ENCODE results near the gene RLBP1.

The RLBP1 gene

GRCh38 chr15:89196994-89197393 lies 24.4 kb downstream of the RLBP1 start:
- Histone ChIP-seq H3K36me3 (ENCODE audit: control insufficient read depth, insufficient read depth, low read length) (no peaks in the 10 kb centered on the region), H3K4me1 (ENCODE audit: control insufficient read depth, insufficient read depth, low read length) (peaks cover 42% of the 10 kb centered on the region), H3K27ac (ENCODE audit: insufficient read depth, low read depth, low read length, poor library complexity, severe bottlenecking) (peak overlapping the region; percentile 87), H3K27me3 (ENCODE audit: control insufficient read depth, insufficient read depth, low read length, poor library complexity, severe bottlenecking) (no peaks in the 10 kb centered on the region), H3K4me3 (ENCODE audit: insufficient read depth, low read depth, low read length) (no peak overlapping the region), H3K9me3 (ENCODE audit: control insufficient read depth, low read length) (no peaks in the 10 kb centered on the region)
- WGBS, 2 experiments, result 89 to 91% methylated on average over 7 of the region's 7 CpGs

- no peak overlapping the region for H3K4me3 ChIP-seq (ENCODE audit: insufficient read depth, low read depth, low read length)
- peaks cover 42% of the 10 kb centered on the region for H3K4me1 ChIP-seq (ENCODE audit: control insufficient read depth, insufficient read depth, low read length)
- no peak overlapping the region for H3K27ac ChIP-seq (ENCODE audit: insufficient read depth, low read depth, low read length, poor library complexity, severe bottlenecking)
- no peaks in the 10 kb centered on the region for H3K27me3 ChIP-seq (ENCODE audit: control insufficient read depth, insufficient read depth, low read length, poor library complexity, severe bottlenecking)
- H3K9me3 ChIP-seq (ENCODE audit: control insufficient read depth, low read length), result no peaks in the 10 kb centered on the region
- peaks cover 1% of the 10 kb centered on the region for H3K36me3 ChIP-seq (ENCODE audit: control insufficient read depth, insufficient read depth, low read length)
- WGBS, 2 experiments, result 89 to 93% methylated on average over 6 of the region's 6 CpGs
Observed at GRCh38 chr15:89196241-89196640, 25.1 kb downstream of the RLBP1 start.

DNA sequence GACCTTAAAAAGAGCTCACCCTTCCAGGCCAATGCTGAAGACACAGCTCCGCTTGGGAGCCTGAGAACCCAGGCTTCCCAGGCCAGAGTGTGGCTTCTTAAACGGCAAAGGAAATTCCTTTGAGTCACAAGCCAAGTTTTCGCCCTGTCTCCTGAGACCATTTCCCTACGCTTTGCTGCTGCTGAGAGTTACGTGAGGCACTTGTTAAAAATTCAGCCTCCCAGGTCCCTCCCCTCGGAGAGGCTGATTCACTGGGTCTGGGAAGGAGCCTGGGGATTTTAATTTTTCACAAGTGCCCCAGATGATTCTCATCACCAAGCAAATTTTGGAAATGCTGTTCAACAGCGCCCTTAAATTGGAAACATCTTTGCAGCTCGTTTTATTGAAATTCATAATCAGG lies 25.5 kb downstream of the RLBP1 start:
- no peak overlapping the region for H3K27ac ChIP-seq (ENCODE audit: insufficient read depth, low read depth, low read length, poor library complexity, severe bottlenecking)
- no peaks in the 10 kb centered on the region for H3K9me3 ChIP-seq (ENCODE audit: control insufficient read depth, low read length)
- H3K4me3 ChIP-seq (ENCODE audit: insufficient read depth, low read depth, low read length), result no peak overlapping the region
- peaks cover 42% of the 10 kb centered on the region for H3K4me1 ChIP-seq (ENCODE audit: control insufficient read depth, insufficient read depth, low read length)
- 81 to 84% methylated on average over 8 of the region's 8 CpGs for WGBS, 2 experiments
- H3K27me3 ChIP-seq (ENCODE audit: control insufficient read depth, insufficient read depth, low read length, poor library complexity, severe bottlenecking), result no peaks in the 10 kb centered on the region
- peaks cover 5% of the 10 kb centered on the region for H3K36me3 ChIP-seq (ENCODE audit: control insufficient read depth, insufficient read depth, low read length)

- WGBS, 2 experiments, result 84 to 92% methylated on average over 4 of the region's 4 CpGs
- H3K36me3 ChIP-seq (ENCODE audit: control insufficient read depth, insufficient read depth, low read length), result peaks cover 7% of the 10 kb centered on the region
- no peaks in the 10 kb centered on the region for H3K9me3 ChIP-seq (ENCODE audit: control insufficient read depth, low read length)
- peaks cover 32% of the 10 kb centered on the region for H3K4me1 ChIP-seq (ENCODE audit: control insufficient read depth, insufficient read depth, low read length)
- H3K4me3 ChIP-seq (ENCODE audit: insufficient read depth, low read depth, low read length), result no peak overlapping the region
- H3K27ac ChIP-seq (ENCODE audit: insufficient read depth, low read depth, low read length, poor library complexity, severe bottlenecking), result no peak overlapping the region
- no peaks in the 10 kb centered on the region for H3K27me3 ChIP-seq (ENCODE audit: control insufficient read depth, insufficient read depth, low read length, poor library complexity, severe bottlenecking)
Observed at GRCh38 chr15:89194608-89195007, 26.8 kb downstream of the RLBP1 start.

DNA sequence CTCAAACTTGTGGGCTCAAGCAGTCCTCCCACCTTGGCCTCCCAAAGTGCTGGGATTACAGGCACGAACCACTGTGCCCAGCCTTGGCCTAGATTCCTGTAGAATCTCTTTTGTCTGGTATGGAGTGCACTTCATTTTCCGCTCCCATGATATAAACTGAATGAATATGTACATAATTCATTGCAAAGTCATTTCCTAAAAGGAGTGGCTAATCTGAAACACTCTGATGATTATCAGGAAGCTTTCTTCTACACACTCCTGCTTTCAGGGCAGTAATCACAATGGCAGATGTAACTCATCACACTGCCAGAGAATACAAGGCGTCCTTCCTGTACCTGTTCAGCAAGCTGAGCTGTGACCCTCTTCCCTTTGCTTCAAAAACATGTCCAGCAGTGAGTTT lies 28.6 kb downstream of the RLBP1 start:
- 84 to 89% methylated on average over 3 of the region's 3 CpGs for WGBS, 2 experiments
- H3K27ac ChIP-seq (ENCODE audit: insufficient read depth, low read depth, low read length, poor library complexity, severe bottlenecking), result no peak overlapping the region
- no peaks in the 10 kb centered on the region for H3K27me3 ChIP-seq (ENCODE audit: control insufficient read depth, insufficient read depth, low read length, poor library complexity, severe bottlenecking)
- peaks cover 7% of the 10 kb centered on the region for H3K36me3 ChIP-seq (ENCODE audit: control insufficient read depth, insufficient read depth, low read length)
- no peak overlapping the region for H3K4me3 ChIP-seq (ENCODE audit: insufficient read depth, low read depth, low read length)
- H3K9me3 ChIP-seq (ENCODE audit: control insufficient read depth, low read length), result no peaks in the 10 kb centered on the region
- H3K4me1 ChIP-seq (ENCODE audit: control insufficient read depth, insufficient read depth, low read length), result peaks cover 14% of the 10 kb centered on the region

DNA sequence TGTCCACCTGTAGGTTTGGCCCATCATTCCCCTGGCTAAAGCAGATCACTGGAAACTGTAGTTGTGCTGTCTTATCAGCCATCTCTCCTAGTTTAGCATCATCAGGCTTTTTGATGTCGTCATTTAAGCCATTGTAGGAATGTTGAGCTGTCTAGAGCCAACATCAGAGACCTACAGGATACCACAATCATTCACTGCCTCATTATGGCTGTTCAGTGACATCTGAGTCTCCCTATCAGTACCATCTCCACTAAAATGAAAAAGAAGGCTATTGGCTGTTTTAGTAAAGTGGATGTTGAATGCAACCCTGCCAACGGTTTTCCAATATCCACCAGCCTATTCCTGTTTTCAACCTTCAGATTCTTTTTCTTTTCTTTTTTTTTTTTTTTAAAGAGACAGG lies 29.2 kb downstream of the RLBP1 start:
- no peaks in the 10 kb centered on the region for H3K9me3 ChIP-seq (ENCODE audit: control insufficient read depth, low read length)
- H3K4me1 ChIP-seq (ENCODE audit: control insufficient read depth, insufficient read depth, low read length), result peaks cover 9% of the 10 kb centered on the region
- H3K27me3 ChIP-seq (ENCODE audit: control insufficient read depth, insufficient read depth, low read length, poor library complexity, severe bottlenecking), result no peaks in the 10 kb centered on the region
- H3K36me3 ChIP-seq (ENCODE audit: control insufficient read depth, insufficient read depth, low read length), result peaks cover 7% of the 10 kb centered on the region
- H3K27ac ChIP-seq (ENCODE audit: insufficient read depth, low read depth, low read length, poor library complexity, severe bottlenecking), result no peak overlapping the region
- 79 to 86% methylated on average over 2 of the region's 2 CpGs for WGBS, 2 experiments
- no peak overlapping the region for H3K4me3 ChIP-seq (ENCODE audit: insufficient read depth, low read depth, low read length)

DNA sequence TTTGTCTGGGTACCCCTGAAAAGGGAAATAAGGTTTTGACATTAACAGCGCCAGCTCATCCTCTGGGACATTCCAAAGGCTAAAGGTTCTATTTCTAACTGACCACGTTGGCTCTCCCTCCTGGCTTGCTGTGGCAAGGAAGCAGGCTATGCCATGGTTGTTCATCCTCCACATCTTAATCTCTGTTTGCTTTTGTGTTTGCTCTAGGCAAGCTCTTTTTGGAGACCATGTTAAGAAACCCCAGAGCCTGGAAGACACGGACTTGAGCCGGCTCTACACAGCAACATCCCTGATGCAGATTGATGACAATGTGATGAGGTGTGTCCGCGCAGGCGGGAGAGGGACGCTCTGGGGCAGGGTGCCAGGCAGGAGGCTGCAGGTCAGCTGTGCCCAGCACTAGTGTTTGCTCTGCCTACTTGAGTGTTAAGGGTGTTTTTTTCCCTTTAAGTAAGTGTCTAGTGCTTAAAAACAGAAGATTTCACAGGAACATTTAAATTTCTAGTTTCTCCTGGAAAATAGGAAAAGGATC lies 33.3 kb downstream of the RLBP1 start:
- 96 to 97% methylated on average over 8 of the region's 8 CpGs for WGBS, 2 experiments
- Histone ChIP-seq H3K4me1 (ENCODE audit: control insufficient read depth, insufficient read depth, low read length) (no peaks in the 10 kb centered on the region), H3K27ac (ENCODE audit: insufficient read depth, low read depth, low read length, poor library complexity, severe bottlenecking) (no peak overlapping the region), H3K9me3 (ENCODE audit: control insufficient read depth, low read length) (no peaks in the 10 kb centered on the region), H3K4me3 (ENCODE audit: insufficient read depth, low read depth, low read length) (no peak overlapping the region), H3K36me3 (ENCODE audit: control insufficient read depth, insufficient read depth, low read length) (peaks cover 7% of the 10 kb centered on the region), H3K27me3 (ENCODE audit: control insufficient read depth, insufficient read depth, low read length, poor library complexity, severe bottlenecking) (no peaks in the 10 kb centered on the region)

DNA sequence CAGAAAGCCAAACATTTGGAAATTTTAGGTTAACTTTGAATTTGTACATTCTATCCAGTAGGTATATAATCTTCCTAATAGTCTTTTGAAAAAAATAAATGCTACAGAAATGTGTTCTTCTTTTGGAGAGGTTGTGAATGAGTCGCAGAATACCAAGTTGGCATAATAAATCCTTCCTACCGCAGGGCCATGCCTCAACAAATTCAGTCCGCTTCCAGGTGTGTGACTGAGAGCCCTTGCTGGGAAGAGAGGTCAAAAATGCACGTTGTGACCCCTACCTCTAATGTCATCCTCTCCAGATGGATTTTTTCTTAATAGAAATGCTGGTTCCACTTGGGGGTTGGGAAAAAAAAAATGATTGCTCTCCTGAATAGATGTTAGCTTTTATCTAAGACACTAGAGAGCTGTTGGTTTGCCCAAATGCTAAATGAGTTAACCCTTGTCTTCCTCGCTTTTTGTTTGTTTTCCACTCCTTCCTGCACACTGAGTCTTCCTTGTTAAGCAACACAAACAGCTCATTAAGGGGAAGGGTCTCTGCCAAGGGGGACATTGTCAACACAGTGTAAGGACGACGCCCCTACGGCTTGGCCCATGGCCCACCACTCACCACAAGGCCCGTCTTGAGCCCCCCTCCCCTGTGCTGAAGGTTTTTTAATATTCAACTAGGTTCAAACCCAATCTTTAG lies 33.9 kb downstream of the RLBP1 start:
- WGBS, 2 experiments, result 90% methylated on average over 9 of the region's 9 CpGs
- Histone ChIP-seq H3K4me3 (ENCODE audit: insufficient read depth, low read depth, low read length) (no peak overlapping the region), H3K27me3 (ENCODE audit: control insufficient read depth, insufficient read depth, low read length, poor library complexity, severe bottlenecking) (no peaks in the 10 kb centered on the region), H3K27ac (ENCODE audit: insufficient read depth, low read depth, low read length, poor library complexity, severe bottlenecking) (no peak overlapping the region), H3K36me3 (ENCODE audit: control insufficient read depth, insufficient read depth, low read length) (peaks cover 7% of the 10 kb centered on the region), H3K9me3 (ENCODE audit: control insufficient read depth, low read length) (no peaks in the 10 kb centered on the region), H3K4me1 (ENCODE audit: control insufficient read depth, insufficient read depth, low read length) (no peaks in the 10 kb centered on the region)

- Histone ChIP-seq H3K4me3 (ENCODE audit: insufficient read depth, low read depth, low read length) (no peak overlapping the region), H3K9me3 (ENCODE audit: control insufficient read depth, low read length) (no peaks in the 10 kb centered on the region), H3K4me1 (ENCODE audit: control insufficient read depth, insufficient read depth, low read length) (no peaks in the 10 kb centered on the region), H3K36me3 (ENCODE audit: control insufficient read depth, insufficient read depth, low read length) (peaks cover 7% of the 10 kb centered on the region), H3K27ac (ENCODE audit: insufficient read depth, low read depth, low read length, poor library complexity, severe bottlenecking) (no peak overlapping the region), H3K27me3 (ENCODE audit: control insufficient read depth, insufficient read depth, low read length, poor library complexity, severe bottlenecking) (no peaks in the 10 kb centered on the region)
- WGBS, 2 experiments, result 93 to 94% methylated on average over 6 of the region's 6 CpGs
Observed at GRCh38 chr15:89186803-89187202, 34.6 kb downstream of the RLBP1 start.

GRCh38 chr15:89184886-89185526 lies 36.4 kb downstream of the RLBP1 start:
- WGBS, 2 experiments, result 94 to 95% methylated on average over 12 of the region's 12 CpGs
- Histone ChIP-seq H3K27ac (ENCODE audit: insufficient read depth, low read depth, low read length, poor library complexity, severe bottlenecking) (no peak overlapping the region), H3K9me3 (ENCODE audit: control insufficient read depth, low read length) (no peaks in the 10 kb centered on the region), H3K27me3 (ENCODE audit: control insufficient read depth, insufficient read depth, low read length, poor library complexity, severe bottlenecking) (no peaks in the 10 kb centered on the region), H3K4me3 (ENCODE audit: insufficient read depth, low read depth, low read length) (no peak overlapping the region), H3K4me1 (ENCODE audit: control insufficient read depth, insufficient read depth, low read length) (no peaks in the 10 kb centered on the region), H3K36me3 (ENCODE audit: control insufficient read depth, insufficient read depth, low read length) (no peaks in the 10 kb centered on the region)
